SKM-1 treated with dmso at 0.1 percent for 144 hours (cell line): Measurements from ENCODE around the gene AHNAK2.
"Not testable (repeated sequence)": the region's sequence is repeated elsewhere in the genome, so short reads cannot be mapped to it uniquely, and the experiment has no call there.

ENCODE experiments used
- DNase-seq: peaks from one replicate; lab custom pipeline; 2025; ENCODE audit not compliant: unreplicated experiment; lab: John Stamatoyannopoulos, UW

AHNAK2 gene

DNA sequence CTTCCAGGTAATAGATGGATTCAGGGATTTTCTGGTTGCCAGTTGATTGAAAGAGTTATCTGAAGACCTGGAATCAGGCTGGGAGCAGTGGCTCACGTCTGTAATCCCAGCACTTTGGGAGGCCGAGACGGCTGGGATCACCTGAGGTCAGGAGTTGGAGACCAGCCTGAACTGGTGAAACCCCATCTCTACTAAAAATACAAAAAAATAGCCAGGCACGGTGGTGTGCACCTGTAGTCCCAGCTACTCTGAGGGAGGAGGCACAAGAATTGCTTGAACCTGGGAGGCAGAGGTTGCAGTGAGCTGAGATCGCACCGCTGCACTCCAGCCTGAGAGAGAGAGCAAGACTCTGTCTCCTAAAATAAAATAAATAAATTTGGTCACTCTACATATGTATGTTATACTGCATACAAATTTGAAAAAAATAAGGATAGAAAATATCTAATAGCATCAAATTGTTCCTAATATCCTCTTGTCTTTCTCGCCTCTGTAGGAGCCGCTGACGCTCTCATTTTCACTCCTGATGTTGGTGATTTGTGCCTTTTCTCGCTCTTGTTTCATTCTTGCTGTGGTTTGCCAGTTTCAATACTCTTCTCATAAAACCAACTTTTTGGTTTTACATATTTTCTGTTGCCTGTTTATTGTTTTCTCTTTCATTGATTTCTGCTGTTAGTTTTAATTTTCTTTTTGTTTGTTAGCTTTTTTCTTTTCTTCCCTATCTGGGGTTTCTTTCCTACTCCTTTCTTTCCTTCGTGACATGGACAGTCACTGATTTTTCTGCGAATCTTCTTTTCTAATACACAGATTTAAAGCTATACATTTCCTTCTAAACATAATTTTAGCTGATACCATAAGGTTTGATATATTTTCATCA is 77.3 kb downstream of the AHNAK2 start:
- DNase-seq = no peak

DNA sequence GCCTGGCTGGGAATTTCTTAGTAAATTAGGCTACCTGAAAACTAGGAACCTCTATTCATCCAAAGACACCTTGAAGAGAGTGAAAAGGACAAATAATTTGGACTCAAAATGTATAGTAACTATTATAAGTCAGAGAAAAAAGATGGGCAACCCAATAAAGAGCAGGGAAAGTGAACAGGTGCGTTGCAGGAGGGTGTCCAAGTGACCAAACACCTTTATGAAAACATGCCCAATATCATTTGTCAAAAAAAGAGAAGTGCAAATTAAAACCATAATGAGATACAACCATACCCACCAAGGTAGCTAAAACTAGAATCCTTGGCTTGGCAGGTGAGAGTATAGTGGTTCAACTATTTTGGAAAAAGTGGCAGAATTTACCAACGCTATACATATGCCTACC is 78.4 kb downstream of the AHNAK2 start:
- DNase-seq = no peak

DNA sequence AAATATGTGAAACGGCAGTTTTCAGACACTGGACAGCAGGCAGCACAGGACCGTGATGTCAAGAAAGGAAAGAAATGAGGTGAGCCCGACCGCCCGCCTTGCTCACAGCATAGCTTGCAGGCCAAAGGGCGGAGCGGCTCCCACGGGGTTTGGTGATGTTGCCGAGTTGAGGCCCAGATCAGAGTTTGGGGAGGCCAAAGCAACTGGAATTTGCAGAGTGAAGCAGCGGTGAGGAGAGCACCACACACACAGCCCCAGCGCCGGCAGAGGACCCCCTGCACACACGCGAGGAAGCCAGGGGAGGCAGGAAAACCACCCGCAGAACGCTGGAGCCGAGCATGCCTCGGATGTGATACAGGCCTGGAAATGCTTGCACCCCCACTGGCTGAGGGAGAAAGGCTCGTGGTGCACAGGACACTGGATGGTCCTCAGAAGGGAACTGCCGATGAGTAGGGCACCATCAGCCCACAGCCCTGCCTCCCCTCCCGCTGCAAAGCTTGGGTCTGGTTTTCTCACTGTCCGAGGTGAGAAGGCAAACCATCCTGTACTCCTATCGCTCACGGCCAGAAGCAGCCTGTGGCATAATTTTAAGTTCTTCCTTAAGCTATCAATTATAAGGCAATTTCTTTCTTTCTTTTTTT is 79.2 kb downstream of the AHNAK2 start:
- no peak for DNase-seq

DNA sequence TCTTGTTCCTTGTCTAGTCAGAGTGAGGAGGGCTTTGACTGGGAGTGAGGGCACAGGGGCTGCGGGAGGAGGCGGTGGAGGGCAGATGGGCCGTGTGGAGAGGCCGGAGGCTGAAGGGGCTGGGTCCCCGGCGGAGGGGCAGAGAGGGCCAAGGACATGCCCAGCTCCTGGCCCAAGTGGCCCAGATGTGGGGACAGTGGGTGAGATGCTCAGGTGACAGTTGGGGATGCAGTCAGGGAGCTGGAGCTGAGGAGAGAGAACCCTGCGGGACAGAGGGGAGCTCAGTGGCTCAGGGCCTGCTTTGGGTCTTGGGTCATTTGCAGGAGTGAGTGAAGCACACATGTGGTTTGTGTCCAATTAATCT is 80.0 kb downstream of the AHNAK2 start:
- no peak for DNase-seq

DNA sequence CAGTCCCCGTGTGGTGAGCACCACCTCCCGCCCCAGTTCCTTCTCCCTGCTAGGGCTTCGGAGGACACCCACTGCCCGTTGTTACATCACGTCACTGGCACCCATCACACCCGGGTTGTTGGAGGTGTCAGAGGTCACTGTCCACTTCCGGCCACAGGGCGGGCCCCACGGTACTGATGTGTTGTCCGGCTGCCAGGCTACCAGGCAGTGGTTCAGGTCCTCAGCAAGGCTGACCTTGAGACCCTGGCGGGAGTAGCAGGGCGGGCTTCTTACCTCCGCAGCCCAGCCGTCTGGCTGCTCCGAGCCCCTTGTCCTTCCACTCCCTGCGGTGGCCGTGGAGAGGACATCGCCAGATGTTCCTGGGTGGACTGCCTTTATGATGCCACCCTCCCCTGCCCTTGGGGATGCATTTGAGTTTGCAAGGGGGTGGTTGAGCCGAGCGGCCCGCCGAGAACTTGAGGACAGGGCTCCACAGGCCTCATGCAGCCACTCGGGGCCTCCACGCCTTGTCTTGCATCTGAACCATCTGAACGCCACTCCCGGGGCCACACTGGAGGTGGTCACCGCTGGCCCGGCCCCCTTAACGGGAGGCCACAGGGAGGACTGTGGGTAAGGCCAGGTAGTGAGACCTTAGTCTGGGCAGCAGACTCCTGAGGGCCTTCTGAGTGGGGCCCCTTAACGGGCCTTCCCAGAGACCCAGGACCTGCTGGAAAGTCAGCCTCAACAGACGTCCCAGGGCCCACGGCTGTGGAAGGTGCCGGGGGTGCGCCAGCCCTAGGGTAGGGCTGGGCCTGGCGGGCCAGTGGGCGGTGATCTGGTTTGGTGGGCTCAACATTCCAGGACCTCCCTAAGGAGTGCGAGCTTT is 80.6 kb downstream of the AHNAK2 start:
- DNase-seq = no peak

DNA sequence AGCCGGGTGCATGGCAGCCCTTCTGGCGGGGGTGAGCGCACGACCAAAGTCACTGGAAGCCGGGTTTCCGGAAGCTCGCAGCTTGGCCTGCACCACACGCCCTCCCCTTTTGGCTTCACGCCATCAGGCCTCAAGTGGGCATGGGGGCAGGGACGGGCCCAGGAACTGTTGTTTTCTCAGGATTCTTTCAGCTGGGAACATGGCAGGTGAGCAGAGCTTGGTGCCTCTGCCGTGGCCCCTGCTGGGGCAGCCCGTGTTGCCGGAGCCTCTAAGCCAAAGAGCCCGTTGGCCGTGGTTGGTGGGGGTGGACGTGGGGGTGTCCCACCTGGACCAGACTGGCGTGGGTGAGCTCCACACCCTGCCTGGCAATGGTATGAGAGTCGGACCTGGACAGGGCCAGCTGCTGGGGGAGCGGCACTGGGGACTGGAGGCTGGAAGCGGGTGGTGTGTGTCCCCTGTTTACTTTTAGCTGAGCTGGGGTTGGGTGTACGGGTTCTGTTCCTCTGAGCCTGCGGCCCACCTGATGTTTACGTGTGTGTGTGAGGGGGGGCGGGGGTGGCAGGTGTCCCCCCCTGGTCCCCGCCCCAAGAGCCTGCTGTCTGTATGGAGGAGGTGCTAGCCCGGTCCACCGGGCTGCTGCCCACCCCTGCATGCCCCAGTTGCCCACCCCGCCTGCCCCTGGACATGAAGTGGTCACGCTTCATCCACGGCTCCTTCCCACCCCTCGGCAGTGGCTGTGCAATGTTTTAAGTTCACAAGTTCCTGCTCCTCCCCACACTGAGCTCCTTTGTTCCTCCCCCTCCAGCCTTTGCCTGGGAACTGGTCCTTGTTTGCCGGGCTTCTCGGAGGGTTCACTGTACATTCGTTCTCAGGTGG is 82.2 kb downstream of the AHNAK2 start:
- no peak for DNase-seq

DNA sequence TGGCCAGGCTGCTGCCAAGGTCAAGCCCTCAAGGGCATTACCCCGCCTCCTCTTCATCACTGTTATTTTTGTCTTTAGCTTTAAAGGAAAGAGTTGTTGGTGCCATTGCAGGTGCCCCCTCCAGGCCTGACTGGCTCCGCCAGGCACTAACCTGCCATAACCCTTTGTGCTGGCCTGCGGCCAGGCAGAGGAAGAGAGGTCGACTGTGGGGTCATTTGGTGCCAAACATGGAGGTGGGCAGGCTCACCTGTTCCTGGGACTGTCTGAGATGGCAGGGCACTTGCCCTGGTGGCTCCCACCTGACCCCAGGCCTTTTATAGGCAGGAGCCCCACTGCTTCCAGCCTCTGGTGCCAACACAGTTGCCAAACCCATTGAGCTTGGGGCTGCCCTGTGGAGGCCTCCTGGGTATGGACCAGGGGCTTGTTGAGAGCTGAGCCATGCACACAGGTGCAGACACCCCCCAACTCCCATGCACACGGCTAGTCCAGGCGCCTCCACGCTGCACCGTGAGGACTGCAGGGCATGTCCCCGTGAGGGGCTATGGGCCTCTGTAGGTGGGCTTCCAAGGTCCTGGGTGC is 82.9 kb downstream of the AHNAK2 start:
- DNase-seq = no peak

DNA sequence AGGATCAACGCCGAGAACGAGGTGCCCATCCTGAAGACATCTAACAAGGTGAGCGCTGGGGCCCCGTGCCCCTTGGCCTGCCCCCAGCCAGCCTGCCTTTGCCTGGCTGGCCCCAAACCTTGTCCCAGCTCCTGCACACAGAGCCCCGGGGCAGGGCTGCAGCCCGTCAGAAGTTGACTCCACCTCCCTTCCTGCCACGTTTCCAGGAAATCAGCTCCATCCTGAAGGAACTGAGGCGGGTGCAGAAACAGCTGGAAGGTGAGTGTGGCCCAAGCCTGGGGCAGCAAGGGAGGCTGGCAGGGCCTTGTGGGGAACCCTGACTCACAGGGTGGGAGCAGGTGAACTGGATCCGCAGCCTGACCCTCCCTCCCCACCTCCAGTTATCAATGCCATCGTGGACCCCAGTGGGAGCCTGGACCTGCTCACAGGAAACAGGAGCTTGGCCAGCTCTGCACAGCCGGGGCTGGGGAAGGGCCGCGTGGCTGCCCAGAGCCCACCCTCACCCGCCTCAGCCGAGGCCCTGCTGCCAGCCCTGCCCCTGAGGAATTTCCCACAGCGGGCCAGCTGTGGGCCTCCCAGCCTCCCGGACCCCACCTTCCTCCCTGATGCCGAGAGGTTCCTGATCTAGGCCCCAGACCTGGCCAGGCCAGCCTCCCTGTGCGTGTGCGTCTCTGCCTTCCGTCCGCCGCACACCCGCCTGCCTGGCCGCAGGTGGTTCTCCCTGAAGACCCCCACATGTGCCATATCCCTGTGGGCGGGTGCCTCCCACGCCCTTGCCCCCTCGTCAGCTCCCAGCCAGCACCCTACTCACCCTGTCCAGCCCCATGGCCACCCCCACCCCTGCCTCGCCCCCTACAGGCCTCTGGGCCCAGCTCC is 83.6 kb downstream of the AHNAK2 start:
- no peak for DNase-seq

DNA sequence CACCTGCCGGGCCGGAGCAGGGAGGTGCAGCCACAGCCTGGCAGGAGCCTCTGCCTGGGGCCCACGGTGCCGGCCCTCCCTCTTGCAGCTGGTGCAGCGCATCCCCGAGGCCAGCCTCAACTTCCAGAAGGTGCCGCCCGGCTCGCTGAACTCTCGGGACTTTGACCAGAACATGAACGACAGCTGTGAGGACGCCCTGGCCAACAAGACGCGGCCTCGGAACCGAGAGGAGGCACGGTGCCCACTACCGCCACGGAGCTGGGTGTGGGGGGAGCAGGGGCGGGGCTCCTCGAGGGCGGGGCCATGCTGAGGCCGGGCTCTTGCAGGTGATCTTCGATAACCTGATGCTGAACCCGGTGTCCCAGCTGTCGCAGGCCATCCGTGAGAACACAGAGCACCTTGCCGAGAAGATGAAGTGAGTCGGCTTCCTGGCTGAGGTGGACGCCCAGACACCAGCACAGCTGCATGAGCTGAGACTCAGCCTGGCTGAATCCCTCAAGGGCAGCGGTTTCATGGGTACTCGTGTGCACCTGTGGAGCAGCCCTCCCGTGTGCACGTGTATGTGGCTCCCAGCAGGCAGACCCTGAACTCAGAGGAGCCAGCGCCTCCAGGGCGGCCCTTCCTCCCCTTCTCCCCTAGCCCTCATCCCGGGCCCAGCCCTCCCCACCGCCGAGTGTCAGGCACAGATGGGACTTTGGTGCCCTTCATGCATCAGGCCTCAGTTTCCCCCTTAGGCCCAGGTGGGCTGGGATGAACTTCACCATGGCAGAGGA is 84.6 kb downstream of the AHNAK2 start:
- no peak for DNase-seq

DNA sequence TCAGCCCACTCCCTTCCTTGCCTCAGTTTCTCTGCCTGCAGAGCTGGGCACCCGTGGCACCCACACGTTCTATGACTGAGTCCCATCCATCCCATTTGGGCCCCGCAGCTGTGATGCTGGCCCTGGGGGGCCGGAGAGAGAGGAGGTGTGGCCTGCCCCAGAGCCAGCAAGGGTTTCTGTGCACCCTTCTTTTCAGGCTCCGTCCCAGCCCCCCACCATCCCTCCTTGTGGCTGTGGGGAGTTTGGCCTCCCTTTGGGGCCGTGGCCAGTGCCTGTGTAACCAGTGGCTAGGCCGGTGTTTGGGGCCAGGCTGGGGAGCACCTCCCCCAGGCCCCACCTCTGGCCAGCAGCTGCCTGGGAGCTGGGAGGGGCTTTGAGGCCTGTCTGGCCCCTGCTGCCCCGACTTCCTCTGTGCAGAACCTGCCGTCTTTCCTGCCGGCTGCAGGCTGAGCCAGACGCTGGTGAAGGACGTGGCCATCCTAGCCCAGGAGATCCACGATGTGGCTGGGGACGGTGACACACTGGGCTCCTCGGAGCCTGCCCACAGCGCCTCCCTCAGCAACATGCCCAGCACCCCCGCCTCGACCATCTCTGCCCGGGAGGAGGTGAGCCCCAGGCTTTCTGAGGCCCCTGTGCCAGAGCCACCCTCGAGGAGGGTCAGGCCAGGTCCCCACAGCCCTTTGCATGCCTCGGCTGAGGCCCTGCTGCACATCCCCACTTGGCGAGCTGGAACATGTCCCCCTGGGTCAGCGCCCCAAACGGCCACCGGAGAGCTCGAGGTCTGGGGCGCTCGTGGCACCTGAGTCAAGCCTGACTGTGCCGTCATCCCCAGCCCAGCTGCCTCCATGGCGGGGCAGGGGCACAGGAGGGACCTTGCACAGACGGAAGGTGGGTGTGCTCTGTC is 85.4 kb downstream of the AHNAK2 start:
- no peak for DNase-seq

DNA sequence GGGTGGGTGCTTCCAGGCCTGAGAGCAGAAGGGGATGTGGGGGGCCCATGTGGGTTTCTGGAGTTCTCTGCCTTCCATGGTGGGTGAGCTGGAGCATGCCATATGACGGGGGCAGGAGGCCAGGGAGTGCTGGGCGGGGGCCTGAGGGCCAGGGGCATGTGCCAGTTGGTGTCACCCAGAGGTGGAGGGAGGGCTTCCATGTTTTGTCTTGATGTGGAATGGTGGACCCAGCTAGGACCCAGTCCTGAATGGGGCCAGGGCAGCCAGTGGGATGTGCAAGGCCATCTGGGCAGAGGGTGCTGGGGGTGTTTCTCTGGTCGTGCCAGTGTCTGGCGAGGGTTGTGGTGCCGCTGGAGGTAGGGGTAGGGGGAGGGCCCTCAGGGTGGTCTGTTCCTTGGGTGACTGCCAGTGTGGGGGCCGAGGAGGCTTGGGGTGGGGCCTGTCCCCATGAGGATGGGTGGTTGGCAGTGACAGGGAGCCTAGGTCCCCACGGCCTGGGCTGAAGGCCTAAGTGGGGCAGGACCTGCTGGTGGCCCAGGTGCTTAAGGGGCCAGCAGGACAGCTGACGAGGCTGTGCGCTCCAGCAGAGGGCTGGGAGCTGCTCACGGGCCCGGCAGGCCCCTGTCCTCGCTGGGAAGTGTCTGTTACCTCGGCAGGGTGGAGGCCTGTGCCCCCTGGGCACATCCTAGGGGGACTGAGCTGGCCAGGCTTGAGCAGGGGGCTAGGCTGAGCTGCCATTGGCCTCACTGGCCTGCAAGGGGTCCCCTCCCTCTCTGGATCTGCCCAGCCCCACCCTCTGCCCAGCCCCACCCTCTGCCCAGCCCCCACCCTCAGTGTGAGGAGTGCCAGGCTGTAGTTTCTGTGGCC is 86.3 kb downstream of the AHNAK2 start:
- DNase-seq = no peak

DNA sequence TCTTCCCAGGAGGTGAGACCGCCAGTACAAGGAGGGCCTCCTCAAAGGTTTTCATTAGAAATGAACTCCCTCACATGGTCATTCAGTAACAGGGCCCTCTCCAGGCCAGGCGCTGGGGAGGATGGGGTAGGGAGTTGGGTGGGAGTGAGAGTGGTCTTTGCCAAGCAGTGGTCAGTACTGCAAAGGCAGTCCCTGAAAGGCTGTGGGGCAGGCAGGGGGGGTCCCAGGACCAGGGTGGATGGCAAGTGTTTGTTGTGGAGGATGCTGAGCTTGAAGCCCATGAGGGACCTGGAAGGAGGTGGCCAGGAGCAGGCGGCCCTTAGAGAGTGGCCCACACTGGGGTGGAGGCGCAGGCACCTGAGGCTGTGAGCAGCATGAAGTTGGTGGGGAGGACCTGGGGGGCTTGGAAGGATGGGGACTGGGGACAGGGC is 87.0 kb downstream of the AHNAK2 start:
- no peak for DNase-seq

DNA sequence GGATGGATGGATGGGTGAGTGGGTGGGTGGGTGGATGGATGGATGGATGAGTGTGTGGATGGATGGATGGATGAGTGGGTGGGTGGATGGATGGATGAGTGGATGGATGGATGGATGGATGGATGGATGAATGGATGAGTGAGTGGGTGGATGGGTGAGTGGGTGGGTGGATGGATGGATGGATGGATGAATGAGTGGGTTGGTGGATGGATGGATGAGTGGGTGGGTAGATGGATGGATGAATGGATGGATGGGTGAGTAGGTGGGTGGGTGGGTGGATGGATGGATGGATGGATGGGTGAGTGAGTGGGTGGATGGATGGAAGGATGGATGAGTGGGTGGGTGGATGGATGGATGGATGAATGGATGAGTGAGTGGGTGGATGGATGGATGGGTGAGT is 87.9 kb downstream of the AHNAK2 start:
- not testable (repeated sequence) for DNase-seq

DNA sequence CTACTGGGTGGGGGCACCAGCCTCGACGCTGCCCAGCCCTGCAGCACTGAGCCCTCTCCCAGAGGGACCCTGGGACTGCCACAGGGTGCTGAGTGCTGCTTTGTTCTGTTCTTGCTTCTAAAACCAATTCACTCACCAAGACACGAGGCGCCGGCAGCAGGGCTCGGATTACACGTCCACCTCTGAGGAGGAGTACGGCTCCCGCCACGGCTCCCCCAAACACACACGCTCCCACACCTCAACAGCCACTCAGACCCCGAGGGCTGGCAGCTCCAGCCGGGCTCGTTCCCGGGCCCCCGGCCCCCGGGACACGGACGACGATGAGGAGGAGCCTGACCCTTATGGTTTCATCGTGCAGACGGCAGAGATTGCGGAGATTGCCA is 88.8 kb downstream of the AHNAK2 start:
- no peak for DNase-seq

DNA sequence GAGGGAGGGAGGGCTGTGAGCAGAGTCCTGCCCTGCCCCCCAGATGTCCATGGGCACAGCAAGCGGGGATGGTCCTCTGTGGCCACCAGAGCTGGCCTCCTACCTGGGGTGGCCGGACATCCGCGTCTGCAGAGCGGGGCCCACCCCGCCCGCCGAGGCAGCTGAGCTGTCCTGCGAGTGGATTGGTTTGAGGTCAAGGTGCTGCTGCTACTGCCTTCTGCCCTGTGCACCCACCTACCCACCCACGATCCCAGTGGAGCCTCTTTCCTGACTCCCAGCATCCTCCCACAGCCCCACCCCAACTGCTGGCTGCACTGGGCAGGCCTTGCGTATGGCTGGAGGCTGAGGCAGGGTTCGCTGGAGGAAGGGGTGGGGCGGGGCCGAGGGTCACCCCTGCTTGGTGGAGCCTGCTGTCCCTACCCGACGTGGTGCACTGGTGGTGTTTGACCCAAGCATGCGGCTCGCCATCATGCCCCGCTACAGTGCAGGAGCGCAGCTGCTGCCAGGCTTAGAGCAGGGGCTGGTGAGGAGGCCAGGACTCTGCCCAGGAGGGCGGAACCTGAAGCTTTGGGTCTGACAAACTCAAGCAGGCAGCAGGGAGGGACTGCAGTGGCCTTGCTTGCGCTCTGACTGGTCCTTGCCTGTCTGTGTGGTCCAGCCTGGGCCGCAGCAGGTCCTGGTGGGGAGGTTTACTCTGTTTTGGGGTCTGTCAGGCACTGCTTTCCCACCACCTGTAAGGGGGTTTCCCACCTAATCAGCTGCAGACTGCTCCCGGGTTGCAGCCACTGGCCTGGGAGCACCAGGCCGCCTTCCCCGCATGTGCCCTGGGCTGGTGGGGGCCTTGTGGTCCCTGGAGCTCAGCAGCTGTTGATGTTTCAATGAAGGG is 89.4 kb downstream of the AHNAK2 start:
- no peak for DNase-seq
